Esophagus squamous epithelium (tissue), 4 donors: ENCODE results near the gene PMEPA1.

ENCODE experiments used
- CTCF ChIP-seq, 6 experiments: fragments of 450-650 bp in 4 of 6; fragments of 200-600 bp in 2 of 6; sonication (generic) in 2 of 6; IDR thresholded peaks; one replicate each; pipeline ENCODE4 v1.5.1; 2016 to 2019; ENCODE audit warnings: antibody characterized with exemption in 6 of 6, mild to moderate bottlenecking in 4 of 6, moderate library complexity in 4 of 6
- POLR2A ChIP-seq, 4 donors: fragments of 450-650 bp; IDR thresholded peaks; one replicate each; pipeline ENCODE4 v1.6.1; 2017; ENCODE audit warnings: antibody characterized with exemption in 4 of 4, mild to moderate bottlenecking in 4 of 4, moderate library complexity in 3 of 4

DNA sequence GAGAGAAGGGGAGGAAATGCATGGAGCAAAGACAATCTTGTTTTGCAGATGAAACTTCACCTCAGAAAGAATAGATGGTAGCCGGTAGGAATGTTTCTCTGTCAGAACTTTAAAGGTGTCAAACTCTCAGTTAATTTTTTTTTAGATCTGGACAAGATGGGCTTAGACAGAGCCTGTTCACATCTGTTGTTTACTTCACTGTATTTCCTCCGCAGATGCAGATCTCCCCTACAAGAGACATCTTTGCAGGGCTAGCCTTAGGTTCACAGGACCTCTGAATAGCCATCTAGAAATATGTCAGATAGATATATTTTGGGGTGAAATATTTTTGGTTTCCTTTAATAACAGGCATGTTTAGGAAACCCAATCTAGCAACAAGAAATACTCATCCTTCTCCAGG lies 77.5 kb downstream of the PMEPA1 start:
- no peak for TF ChIP-seq CTCF (IDR thresholded peaks at IDR 0.05)
- no peak for TF ChIP-seq POLR2A (IDR thresholded peaks at IDR 0.05)
